Panc1 (cell line): ENCODE results near the gene STK24. TPM values are rescaled to one million over a fixed set of nuclear protein-coding genes. Genes with fewer than 3 reads are reported as not detected.

Source experiments
- ATAC-seq: fragments of 200-7000 bp; cut with Tn5 transposase; 2 replicates; pipeline ENCODE4 v1.9.1; 2020; ENCODE audit warnings: mild to moderate bottlenecking, moderate library complexity
- BruUV-seq: library from RNA; stranded (reverse); fragments of 400-500 nt; replicated peaks from 2 replicates; lab custom pipeline; 2021; lab: Mats Ljungman, UMichigan
- CTCF ChIA-PET: fragments of 300-600 bp; sonication (Branson Sonifier 250); formaldehyde crosslinking; loops from one replicate; lab custom pipeline; 2022; ENCODE audit warnings: antibody characterized with exemption; lab: Charles Lee
- POLR2A ChIA-PET: fragments of 300-600 bp; sonication (Branson Sonifier 250); formaldehyde crosslinking; loops from one replicate; lab custom pipeline; 2022; ENCODE audit warnings: antibody characterized with exemption; lab: Charles Lee
- DNase-seq: peaks from one replicate; pipeline ENCODE4 v3.0.0-alpha.2; 2010; ENCODE audit warnings: low read depth, low spot score
- H3K27ac ChIP-seq: 2 replicates; pipeline ENCODE4 v1.5.1; 2011; ENCODE audit warnings: mild to moderate bottlenecking, low read length, inconsistent platforms
- H3K27me3 ChIP-seq: fragments of 200-500 bp; sonication (Bioruptor generic); 2 replicates; pipeline ENCODE4 v1.6.0; 2014; ENCODE audit warnings: low read length, inconsistent platforms; ENCODE audit not compliant: control insufficient read depth, insufficient read depth
- H3K36me3 ChIP-seq: fragments of 200-500 bp; sonication (Bioruptor generic); 2 replicates; pipeline ENCODE4 v1.5.1; 2014; ENCODE audit warnings: inconsistent platforms, mild to moderate bottlenecking, low read length, moderate library complexity; ENCODE audit not compliant: control insufficient read depth, insufficient read depth
- H3K4me1 ChIP-seq: 2 replicates; pipeline ENCODE4 v1.5.1; 2011; ENCODE audit warnings: inconsistent platforms, mild to moderate bottlenecking, low read length, moderate library complexity; ENCODE audit not compliant: control insufficient read depth, insufficient read depth
- H3K4me3 ChIP-seq, 2 experiments: 2 replicates each; pipeline ENCODE4 v1.5.1; 2011 to 2012; ENCODE audit warnings: low read depth in 2 of 2, low read length in 2 of 2, mild to moderate bottlenecking in 2 of 2, inconsistent platforms in 1 of 2, moderate library complexity in 1 of 2
- H3K9me3 ChIP-seq: fragments of 200-500 bp; sonication (Bioruptor generic); 2 replicates; pipeline ENCODE4 v1.5.1; 2014; ENCODE audit warnings: low read depth, mild to moderate bottlenecking, inconsistent platforms, low read length, moderate library complexity; ENCODE audit not compliant: control insufficient read depth, insufficient read depth
- CTCF ChIP-seq: fragments of 450-650 bp; IDR thresholded peaks from 2 replicates; pipeline ENCODE4 v1.5.1; 2017; ENCODE audit warnings: mild to moderate bottlenecking
- POLR2AphosphoS5 ChIP-seq: IDR thresholded peaks from 2 replicates; pipeline ENCODE4 v1.6.1; 2012; ENCODE audit warnings: mild to moderate bottlenecking, low read depth, low read length, moderate library complexity
- REST ChIP-seq, 2 experiments: IDR thresholded peaks; 2 replicates each; pipeline ENCODE4 v1.6.1; 2011 to 2012; ENCODE audit warnings: low read depth in 2 of 2, control low read depth in 1 of 2, low read length in 1 of 2, mild to moderate bottlenecking in 1 of 2, moderate library complexity in 1 of 2; ENCODE audit not compliant: insufficient read depth in 1 of 2
- SIN3A ChIP-seq: IDR thresholded peaks from 2 replicates; pipeline ENCODE4 v1.6.1; 2012; ENCODE audit warnings: low read depth, mild to moderate bottlenecking, low read length, moderate library complexity, borderline replicate concordance; ENCODE audit not compliant: insufficient read depth
- TCF7L2 ChIP-seq: IDR thresholded peaks from 2 replicates; pipeline ENCODE4 v1.6.1; 2011; ENCODE audit warnings: mild to moderate bottlenecking, low read depth, low read length, inconsistent platforms
- in situ Hi-C: cut with HindIII; loops from 2 replicates; pipeline ENCODE4 v1.10.0; 2016; ENCODE audit warnings: low sequenced_read_pairs, low pct_unique_long_range_greater_than_20kb
- intact Hi-C: fragments of 100-400 bp; cut with micrococcal nuclease; formaldehyde crosslinking; loops from one replicate; pipeline ENCODE4 v1.10.0; 2022; ENCODE audit not compliant: unreplicated experiment
- total RNA-seq: library from RNA; stranded (reverse); gene quantifications from one replicate; pipeline ENCODE4 v1.2.1, GENCODE V29; 2021; ENCODE audit not compliant: unreplicated experiment

The STK24 gene
- total RNA-seq, 1 experiment from 2014 or later, result 57.3 TPM

- in situ Hi-C loops (no loop called here), intact Hi-C loops (loop anchor here (10.0 kb wide), 1 partner anchor 405 kb away; no protein-coding TSS in a partner anchor)
- no peak overlapping the region for H3K4me3 ChIP-seq
- no peaks in the 10 kb centered on the region for H3K27me3 ChIP-seq
- H3K9me3 ChIP-seq, result no peaks in the 10 kb centered on the region
- CTCF ChIA-PET, result no interaction called here
- no peak for TF ChIP-seq REST (IDR thresholded peaks at IDR 0.05; ENCODE audit: insufficient read depth in 1 of 2, low read depth in 2 of 2, low read length in 1 of 2)
- TF ChIP-seq TCF7L2, result no peak
- no peak for TF ChIP-seq POLR2AphosphoS5
- no peak for TF ChIP-seq CTCF
- TF ChIP-seq SIN3A, result no peak
- H3K36me3 ChIP-seq, result no peaks in the 10 kb centered on the region
- DNase-seq (no peak), ATAC-seq (no peak)
- no peaks in the 10 kb centered on the region for H3K4me1 ChIP-seq
- POLR2A ChIA-PET, result no interaction called here
- H3K27ac ChIP-seq, result no peak overlapping the region
- BruUV-seq, result no TSS peak
Measured at GRCh38 chr13:98439896-98440295, 137.0 kb downstream of the STK24 start.

- no peak for DNase-seq
- H3K4me1 ChIP-seq, result no peaks in the 10 kb centered on the region
- POLR2A ChIA-PET, result no interaction called here
- no peak overlapping the region for H3K4me3 ChIP-seq
- BruUV-seq, result no TSS peak
- H3K36me3 ChIP-seq, result no peaks in the 10 kb centered on the region
- intact Hi-C loops (loop anchor here (10.0 kb wide), 1 partner anchor 404 kb away; no protein-coding TSS in a partner anchor), in situ Hi-C loops (no loop called here)
- TF ChIP-seq REST (IDR thresholded peaks at IDR 0.05; ENCODE audit: insufficient read depth in 1 of 2, low read depth in 2 of 2, low read length in 1 of 2) (no peak), TCF7L2 (no peak), CTCF (no peak), SIN3A (no peak), POLR2AphosphoS5 (no peak)
- no peaks in the 10 kb centered on the region for H3K9me3 ChIP-seq
- H3K27me3 ChIP-seq, result no peaks in the 10 kb centered on the region
- H3K27ac ChIP-seq, result no peak overlapping the region
- CTCF ChIA-PET, result no interaction called here
- ATAC-seq, result no peak
Measured at GRCh38 chr13:98439126-98439828, 137.6 kb downstream of the STK24 start.
